ENCODE measurements around the gene IL3.

- TF ChIP-seq, protein P1, sequence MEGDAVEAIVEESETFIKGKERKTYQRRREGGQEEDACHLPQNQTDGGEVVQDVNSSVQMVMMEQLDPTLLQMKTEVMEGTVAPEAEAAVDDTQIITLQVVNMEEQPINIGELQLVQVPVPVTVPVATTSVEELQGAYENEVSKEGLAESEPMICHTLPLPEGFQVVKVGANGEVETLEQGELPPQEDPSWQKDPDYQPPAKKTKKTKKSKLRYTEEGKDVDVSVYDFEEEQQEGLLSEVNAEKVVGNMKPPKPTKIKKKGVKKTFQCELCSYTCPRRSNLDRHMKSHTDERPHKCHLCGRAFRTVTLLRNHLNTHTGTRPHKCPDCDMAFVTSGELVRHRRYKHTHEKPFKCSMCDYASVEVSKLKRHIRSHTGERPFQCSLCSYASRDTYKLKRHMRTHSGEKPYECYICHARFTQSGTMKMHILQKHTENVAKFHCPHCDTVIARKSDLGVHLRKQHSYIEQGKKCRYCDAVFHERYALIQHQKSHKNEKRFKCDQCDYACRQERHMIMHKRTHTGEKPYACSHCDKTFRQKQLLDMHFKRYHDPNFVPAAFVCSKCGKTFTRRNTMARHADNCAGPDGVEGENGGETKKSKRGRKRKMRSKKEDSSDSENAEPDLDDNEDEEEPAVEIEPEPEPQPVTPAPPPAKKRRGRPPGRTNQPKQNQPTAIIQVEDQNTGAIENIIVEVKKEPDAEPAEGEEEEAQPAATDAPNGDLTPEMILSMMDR (IDR thresholded peaks at IDR 0.05; ENCODE audit: poor library complexity) = no peak
- no peak for TF ChIP-seq EZH2phosphoT487 (IDR thresholded peaks at IDR 0.05; ENCODE audit: low read depth, severe bottlenecking, unreplicated experiment)
- no peak for TF ChIP-seq EZH2 (IDR thresholded peaks at IDR 0.05; ENCODE audit: borderline replicate concordance)
Observed at GRCh38 chr5:132100672-132101261, 40.3 kb downstream of the IL3 start.

All from hepatocyte (in vitro differentiated cells).